ENCODE results near the gene CHL1. TPM values are rescaled to one million over a fixed set of nuclear protein-coding genes. Genes with fewer than 3 reads are reported as not detected.

Gene CHL1
- total RNA-seq, 4 donors from 2014 or later, result 3.7 to 44.3 (median 23.4) TPM

GRCh38 chr3:200758-201325, 4.3 kb downstream of the CHL1 start:
- Histone ChIP-seq H3K27ac (no peak overlapping the region), H3K27me3 (peaks cover 0 to 35% (median 2%) of the 10 kb centered on the region in 4 donors), H3K4me1 (peaks cover 7 to 27% (median 18%) of the 10 kb centered on the region in 3 donors), H3K9me3 (no peaks in the 10 kb centered on the region), H3K4me3 (no peak overlapping the region), H3K36me3 (no peaks in the 10 kb centered on the region)
- DNase-seq, result no peak
- intact Hi-C loops (cut with DNase I), result no loop called here
- 58 to 72% methylated on average over 4 of the region's 4 CpGs for WGBS, 2 donors
- TF ChIP-seq CTCF (IDR thresholded peaks at IDR 0.05) (no peak), POLR2A (IDR thresholded peaks at IDR 0.05) (no peak)

DNA sequence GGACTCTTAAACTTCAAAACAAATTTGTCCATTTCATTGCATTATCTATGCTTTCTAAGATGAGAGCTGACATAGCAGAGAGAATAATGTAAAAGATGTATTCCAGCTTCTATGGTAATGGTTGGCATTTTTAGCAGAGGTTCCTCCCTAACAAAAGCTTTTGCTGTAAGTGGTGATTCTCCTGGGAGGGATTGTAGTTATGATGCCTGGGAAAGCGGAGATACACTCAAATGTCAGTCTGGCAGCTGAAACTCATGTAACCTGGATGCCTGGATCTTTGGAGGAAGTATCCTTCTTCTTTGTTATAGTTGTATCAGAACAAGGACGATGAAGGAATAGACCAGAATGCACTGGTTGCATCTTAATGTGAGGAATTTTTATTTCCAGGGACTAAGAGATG, 7.5 kb downstream of the CHL1 start:
- TF ChIP-seq POLR2A (IDR thresholded peaks at IDR 0.05), result no peak
- no peak for TF ChIP-seq CTCF (IDR thresholded peaks at IDR 0.05)
- H3K27ac ChIP-seq, result no peak overlapping the region
- no peaks in the 10 kb centered on the region for H3K9me3 ChIP-seq
- no peaks in the 10 kb centered on the region for H3K36me3 ChIP-seq
- no peak for DNase-seq
- H3K4me3 ChIP-seq, result no peak overlapping the region
- intact Hi-C loops (cut with DNase I), result no loop called here
- no peaks in the 10 kb centered on the region for H3K4me1 ChIP-seq
- H3K27me3 ChIP-seq, result peaks cover 0 to 2% (median 0%) of the 10 kb centered on the region in 4 donors
- 60% methylated on average over 2 of the region's 2 CpGs for WGBS, 2 donors

DNA sequence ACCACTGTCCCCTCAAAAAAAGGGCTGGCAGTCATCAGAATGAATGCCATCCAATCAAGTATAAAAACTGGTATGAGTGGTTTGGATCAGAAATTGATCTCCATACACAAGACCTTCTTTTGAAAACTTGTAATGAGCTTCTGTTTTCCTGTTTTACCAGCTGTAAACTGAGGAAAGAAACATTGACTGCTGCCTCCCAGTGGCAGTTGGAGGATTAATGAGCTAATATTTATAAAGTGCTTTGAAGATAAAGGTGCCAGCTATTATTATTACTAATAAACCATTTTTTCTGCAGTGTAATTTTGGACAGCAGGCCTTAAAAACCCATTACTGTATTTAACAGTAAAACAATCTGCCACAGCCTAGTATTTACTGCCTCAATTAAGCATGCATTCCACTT, 11.4 kb downstream of the CHL1 start:
- TF ChIP-seq POLR2A (IDR thresholded peaks at IDR 0.05), result no peak
- TF ChIP-seq CTCF (IDR thresholded peaks at IDR 0.05), result peak in 1 of 6 experiments; percentile 33
- Histone ChIP-seq H3K36me3 (no peaks in the 10 kb centered on the region), H3K27me3 (no peaks in the 10 kb centered on the region), H3K4me1 (no peaks in the 10 kb centered on the region), H3K9me3 (no peaks in the 10 kb centered on the region), H3K4me3 (no peak overlapping the region), H3K27ac (no peak overlapping the region)
- DNase-seq, result no peak
- intact Hi-C loops (cut with DNase I), result no loop called here

- intact Hi-C loops (cut with DNase I), result no loop called here
- Histone ChIP-seq H3K9me3 (no peaks in the 10 kb centered on the region), H3K27me3 (no peaks in the 10 kb centered on the region), H3K27ac (no peak overlapping the region), H3K4me1 (no peaks in the 10 kb centered on the region), H3K4me3 (no peak overlapping the region), H3K36me3 (no peaks in the 10 kb centered on the region)
- 80 to 84% methylated on average over 3 to 4 of the region's 4 CpGs for WGBS, 2 donors
- TF ChIP-seq POLR2A (IDR thresholded peaks at IDR 0.05), result no peak
- no peak for TF ChIP-seq CTCF (IDR thresholded peaks at IDR 0.05)
- DNase-seq, result no peak
These were observed 14.1 kb downstream of the CHL1 start for GRCh38 chr3:210669-211068.

DNA sequence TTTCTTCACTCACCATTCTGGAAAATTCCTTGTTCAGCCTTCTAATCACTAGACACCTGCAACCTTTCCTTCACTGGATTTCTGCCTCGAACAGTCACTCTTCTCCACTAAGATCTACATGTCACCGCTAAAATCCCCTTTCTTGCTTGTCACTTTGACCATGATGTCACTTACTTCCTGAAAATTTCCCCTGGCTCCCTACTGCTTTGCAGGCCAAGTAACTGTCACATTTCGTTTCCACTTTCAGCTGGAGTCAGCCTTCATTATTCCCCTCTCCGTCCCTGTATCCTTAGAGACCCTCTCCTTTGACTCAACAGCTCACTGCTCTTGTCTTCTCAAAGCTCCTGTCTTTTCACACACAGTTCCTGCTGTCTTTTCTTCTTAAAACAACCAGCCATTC, 15.9 kb downstream of the CHL1 start:
- no peak for TF ChIP-seq CTCF (IDR thresholded peaks at IDR 0.05)
- no peak for TF ChIP-seq POLR2A (IDR thresholded peaks at IDR 0.05)
- Histone ChIP-seq H3K36me3 (no peaks in the 10 kb centered on the region), H3K9me3 (no peaks in the 10 kb centered on the region), H3K27ac (no peak overlapping the region), H3K4me3 (no peak overlapping the region), H3K27me3 (no peaks in the 10 kb centered on the region), H3K4me1 (peaks cover 0 to 11% (median 6%) of the 10 kb centered on the region in 3 donors)
- intact Hi-C loops (cut with DNase I), result no loop called here
- 46 to 62% methylated on average over 4 of the region's 4 CpGs for WGBS, 2 donors
- no peak for DNase-seq

All from esophagus squamous epithelium (tissue), 5 donors.